Measurements from ENCODE around the gene FAM9B. TPM values are rescaled to one million over a fixed set of nuclear protein-coding genes. Genes with fewer than 3 reads are reported as not detected.

FAM9B gene
- total RNA-seq, 1 donor = not detected

- Histone ChIP-seq H3K4me1 (ENCODE audit: insufficient read depth, low read length) (no peaks in the 10 kb centered on the region), H4K20me1 (ENCODE audit: insufficient read depth, low read length) (no peaks in the 10 kb centered on the region), H3K9me3 (ENCODE audit: low read depth, low read length) (no peaks in the 10 kb centered on the region), H3K4me3 (ENCODE audit: insufficient read depth, low read length) (no peak overlapping the region), H3K27me3 (ENCODE audit: insufficient read depth, low read length) (no peaks in the 10 kb centered on the region), H3K36me3 (ENCODE audit: insufficient read depth, low read length) (no peaks in the 10 kb centered on the region), H3K4me2 (ENCODE audit: insufficient read depth, low read length) (no peak overlapping the region), H3K27ac (ENCODE audit: low read depth, low read length) (no peak overlapping the region), H3K79me2 (ENCODE audit: insufficient read depth, low read length) (no peaks in the 10 kb centered on the region), H2AFZ (ENCODE audit: low read length) (no peak overlapping the region)
- DNase-seq (ENCODE audit: insufficient read length, low spot score, missing footprints) = no peak
- TF ChIP-seq CTCF (IDR thresholded peaks at IDR 0.05; ENCODE audit: extremely low read depth, low read depth, low read length) = no peak
Observed at GRCh38 chrX:9038244-9038643, 4.3 kb upstream of the FAM9B start.

GRCh38 chrX:9037296-9037695 lies 3.4 kb upstream of the FAM9B start:
- no peak for TF ChIP-seq CTCF (IDR thresholded peaks at IDR 0.05; ENCODE audit: extremely low read depth, low read depth, low read length)
- no peaks in the 10 kb centered on the region for H4K20me1 ChIP-seq (ENCODE audit: insufficient read depth, low read length)
- no peak overlapping the region for H2AFZ ChIP-seq (ENCODE audit: low read length)

GRCh38 chrX:9033586-9033985 lies 341 bp downstream of the FAM9B start:
- H3K4me1 ChIP-seq (ENCODE audit: insufficient read depth, low read length) = no peaks in the 10 kb centered on the region
- no peak for TF ChIP-seq CTCF (IDR thresholded peaks at IDR 0.05; ENCODE audit: extremely low read depth, low read depth, low read length)
- H3K79me2 ChIP-seq (ENCODE audit: insufficient read depth, low read length) = no peaks in the 10 kb centered on the region
- no peak overlapping the region for H3K4me2 ChIP-seq (ENCODE audit: insufficient read depth, low read length)
- H3K27ac ChIP-seq (ENCODE audit: low read depth, low read length) = no peak overlapping the region
- no peaks in the 10 kb centered on the region for H4K20me1 ChIP-seq (ENCODE audit: insufficient read depth, low read length)
- H3K27me3 ChIP-seq (ENCODE audit: insufficient read depth, low read length) = no peaks in the 10 kb centered on the region
- peak; percentile 47 for DNase-seq (ENCODE audit: insufficient read length, low spot score, missing footprints)
- no peaks in the 10 kb centered on the region for H3K9me3 ChIP-seq (ENCODE audit: low read depth, low read length)
- H3K36me3 ChIP-seq (ENCODE audit: insufficient read depth, low read length) = no peaks in the 10 kb centered on the region
- H2AFZ ChIP-seq (ENCODE audit: low read length) = no peak overlapping the region
- H3K4me3 ChIP-seq (ENCODE audit: insufficient read depth, low read length) = no peak overlapping the region

More at GRCh38 chrX:9037296-9037695, 3.4 kb upstream of the FAM9B start:
- DNase-seq (ENCODE audit: insufficient read length, low spot score, missing footprints) = no peak
- Histone ChIP-seq H3K27ac (ENCODE audit: low read depth, low read length) (no peak overlapping the region), H3K79me2 (ENCODE audit: insufficient read depth, low read length) (no peaks in the 10 kb centered on the region), H3K4me1 (ENCODE audit: insufficient read depth, low read length) (no peaks in the 10 kb centered on the region), H3K4me3 (ENCODE audit: insufficient read depth, low read length) (no peak overlapping the region), H3K9me3 (ENCODE audit: low read depth, low read length) (no peaks in the 10 kb centered on the region), H3K27me3 (ENCODE audit: insufficient read depth, low read length) (no peaks in the 10 kb centered on the region), H3K4me2 (ENCODE audit: insufficient read depth, low read length) (no peak overlapping the region), H3K36me3 (ENCODE audit: insufficient read depth, low read length) (no peaks in the 10 kb centered on the region)

GRCh38 chrX:9033179-9033578 lies 748 bp downstream of the FAM9B start:
- Histone ChIP-seq H2AFZ (ENCODE audit: low read length) (no peak overlapping the region), H4K20me1 (ENCODE audit: insufficient read depth, low read length) (no peaks in the 10 kb centered on the region)

More at GRCh38 chrX:9033179-9033578, 748 bp downstream of the FAM9B start:
- H3K9me3 ChIP-seq (ENCODE audit: low read depth, low read length) = no peaks in the 10 kb centered on the region
- no peaks in the 10 kb centered on the region for H3K79me2 ChIP-seq (ENCODE audit: insufficient read depth, low read length)
- no peaks in the 10 kb centered on the region for H3K36me3 ChIP-seq (ENCODE audit: insufficient read depth, low read length)
- H3K27me3 ChIP-seq (ENCODE audit: insufficient read depth, low read length) = no peaks in the 10 kb centered on the region
- no peak for TF ChIP-seq CTCF (IDR thresholded peaks at IDR 0.05; ENCODE audit: extremely low read depth, low read depth, low read length)
- DNase-seq (ENCODE audit: insufficient read length, low spot score, missing footprints) = peak; percentile 32
- H3K4me2 ChIP-seq (ENCODE audit: insufficient read depth, low read length) = no peak overlapping the region
- H3K27ac ChIP-seq (ENCODE audit: low read depth, low read length) = no peak overlapping the region
- H3K4me1 ChIP-seq (ENCODE audit: insufficient read depth, low read length) = no peaks in the 10 kb centered on the region
- no peak overlapping the region for H3K4me3 ChIP-seq (ENCODE audit: insufficient read depth, low read length)
